A673 (cell line): ENCODE data around the gene CLEC1A. TPM values are rescaled to one million over a fixed set of nuclear protein-coding genes. Genes with fewer than 3 reads are reported as not detected.

Experiments used
- BruUV-seq: library from RNA; stranded (reverse); fragments of 400-500 nt; replicated peaks from 2 replicates; lab custom pipeline; 2021; lab: Mats Ljungman, UMichigan
- CTCF ChIA-PET: fragments of 300-600 bp; sonication (Branson Sonifier 250); formaldehyde crosslinking; loops from one replicate; lab custom pipeline; 2022; ENCODE audit warnings: antibody characterized with exemption; lab: Charles Lee
- POLR2A ChIA-PET: fragments of 300-600 bp; sonication (Branson Sonifier 250); formaldehyde crosslinking; loops from one replicate; lab custom pipeline; 2022; ENCODE audit warnings: antibody characterized with exemption; ENCODE audit not compliant: low non-redundant PET; lab: Charles Lee
- DNase-seq: peaks from one replicate; pipeline ENCODE4 v3.0.0-alpha.2; 2015; ENCODE audit warnings: low spot score
- H3K27ac ChIP-seq: fragments of 200-600 bp; sonication (generic); 2 replicates; pipeline ENCODE4 v1.5.1; 2016; ENCODE audit warnings: mixed run types, low read depth, mild to moderate bottlenecking, mixed read lengths, antibody characterized with exemption, low read length; ENCODE audit not compliant: poor library complexity, severe bottlenecking
- H3K27me3 ChIP-seq: fragments of 200-600 bp; sonication (generic); replicated peaks from 2 replicates; pipeline ENCODE4 v1.6.1; 2017; ENCODE audit warnings: mixed run types, low read depth, mild to moderate bottlenecking, mixed read lengths, antibody characterized with exemption, low read length; ENCODE audit not compliant: insufficient read depth, poor library complexity
- H3K36me3 ChIP-seq: fragments of 200-600 bp; sonication (generic); 2 replicates; pipeline ENCODE4 v1.6.1; 2016; ENCODE audit warnings: mixed run types, mild to moderate bottlenecking, mixed read lengths, antibody characterized with exemption, low read length; ENCODE audit not compliant: insufficient read depth, poor library complexity, severe bottlenecking
- H3K4me1 ChIP-seq: fragments of 200-600 bp; sonication (generic); 2 replicates; pipeline ENCODE4 v1.6.1; 2017; ENCODE audit warnings: mixed run types, mild to moderate bottlenecking, mixed read lengths, antibody characterized with exemption, low read length; ENCODE audit not compliant: insufficient read depth, poor library complexity, severe bottlenecking
- H3K4me3 ChIP-seq: fragments of 200-600 bp; sonication (generic); 2 replicates; pipeline ENCODE4 v1.5.1; 2016; ENCODE audit warnings: low read depth, mixed run types, mild to moderate bottlenecking, mixed read lengths, low read length; ENCODE audit not compliant: poor library complexity, severe bottlenecking
- H3K9me3 ChIP-seq: fragments of 200-600 bp; sonication (generic); 2 replicates; pipeline ENCODE4 v1.6.1; 2016; ENCODE audit warnings: mixed run types, low read depth, mild to moderate bottlenecking, mixed read lengths, antibody characterized with exemption, low read length; ENCODE audit not compliant: poor library complexity, severe bottlenecking
- CTCF ChIP-seq: fragments of 300-800, 200-600 bp; sonication (generic); conservative IDR thresholded peaks from 2 replicates; pipeline ENCODE4 v1.5.1; 2017; ENCODE audit warnings: low read depth, mild to moderate bottlenecking, antibody characterized with exemption, low read length, moderate library complexity, mixed read lengths
- EZH2 ChIP-seq: fragments of 200-600 bp; sonication (generic); IDR thresholded peaks from 2 replicates; pipeline ENCODE4 v1.6.1; 2017; ENCODE audit warnings: borderline replicate concordance, low read depth, mild to moderate bottlenecking, mixed read lengths, antibody characterized with exemption, low read length; ENCODE audit not compliant: poor library complexity, severe bottlenecking
- intact Hi-C: fragments of 100-400 bp; cut with micrococcal nuclease; formaldehyde crosslinking; loops from one replicate; pipeline ENCODE4 v1.10.0; 2022; ENCODE audit not compliant: unreplicated experiment
- total RNA-seq: library from RNA; stranded (reverse); gene quantifications from 2 replicates; pipeline ENCODE4 v1.2.3, GENCODE V29; 2021

CLEC1A gene
- total RNA-seq, 1 experiment from 2014 or later: not detected

DNA sequence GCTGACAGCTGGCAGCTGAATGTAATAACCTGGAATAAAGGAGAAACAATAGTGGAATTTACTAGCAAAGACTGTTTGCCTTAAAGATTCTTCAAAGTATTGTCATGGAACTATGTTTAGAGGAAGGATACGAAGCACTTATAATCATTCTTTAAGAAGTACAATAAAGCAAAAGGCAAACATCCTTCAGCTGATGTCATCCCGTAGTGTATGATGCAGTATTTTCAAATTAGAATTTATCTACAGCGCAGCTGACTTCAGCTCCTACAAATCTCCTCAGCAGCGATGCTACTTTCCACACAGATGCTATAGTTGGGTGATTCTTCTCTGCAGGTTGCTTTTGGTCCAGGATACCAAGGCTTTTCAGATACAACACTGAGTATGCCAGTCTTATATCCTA lies 31.5 kb downstream of the CLEC1A start:
- no peaks in the 10 kb centered on the region for H3K36me3 ChIP-seq
- DNase-seq: no peak
- ChIA-PET CTCF (no interaction called here), POLR2A (no interaction called here)
- no peak overlapping the region for H3K4me3 ChIP-seq
- no TSS peak for BruUV-seq
- no peak overlapping the region for H3K27ac ChIP-seq
- H3K27me3 ChIP-seq: no peaks in the 10 kb centered on the region
- TF ChIP-seq EZH2: no peak
- TF ChIP-seq CTCF: no peak
- intact Hi-C loops: no loop called here
- H3K9me3 ChIP-seq: no peaks in the 10 kb centered on the region
- peaks cover 40% of the 10 kb centered on the region for H3K4me1 ChIP-seq

GRCh38 chr12:10065241-10065640 lies 33.5 kb downstream of the CLEC1A start:
- Histone ChIP-seq H3K9me3 (no peaks in the 10 kb centered on the region), H3K36me3 (no peaks in the 10 kb centered on the region), H3K27me3 (no peaks in the 10 kb centered on the region), H3K4me1 (peaks cover 40% of the 10 kb centered on the region), H3K27ac (no peak overlapping the region), H3K4me3 (no peak overlapping the region)
- intact Hi-C loops: no loop called here
- TF ChIP-seq EZH2: no peak
- no peak for TF ChIP-seq CTCF
- ChIA-PET CTCF (no interaction called here), POLR2A (interaction anchor here (0.6 kb wide), 1 partner anchor 295 kb away, joined by 10 read pairs; no protein-coding TSS in a partner anchor)
- BruUV-seq: no TSS peak
- DNase-seq: no peak

- H3K4me1 ChIP-seq: no peaks in the 10 kb centered on the region
- CTCF ChIA-PET: no interaction called here
- H3K27ac ChIP-seq: no peak overlapping the region
- H3K4me3 ChIP-seq: no peak overlapping the region
- no peak for DNase-seq
- BruUV-seq: no TSS peak
- H3K9me3 ChIP-seq: no peaks in the 10 kb centered on the region
- POLR2A ChIA-PET: no interaction called here
- no peaks in the 10 kb centered on the region for H3K27me3 ChIP-seq
- TF ChIP-seq CTCF: no peak
- no peak for TF ChIP-seq EZH2
- no peaks in the 10 kb centered on the region for H3K36me3 ChIP-seq
- intact Hi-C loops: no loop called here
Observed at GRCh38 chr12:10058387-10058786, 40.4 kb downstream of the CLEC1A start.
